Smooth muscle cell (in vitro differentiated cells): ENCODE results near the gene CNGA2. TPM values are rescaled to one million over a fixed set of nuclear protein-coding genes. Genes with fewer than 3 reads are reported as not detected.

Source experiments
- DNase-seq: peaks from one replicate; lab custom pipeline; 2025; ENCODE audit not compliant: unreplicated experiment; lab: John Stamatoyannopoulos, UW
- H2AFZ ChIP-seq: fragments of 200-600 bp; sonication (generic); 2 replicates; pipeline ENCODE4 v1.6.0; 2016; ENCODE audit warnings: antibody characterized with exemption, low read depth, mild to moderate bottlenecking
- H3F3A ChIP-seq: fragments of 200-600 bp; sonication (generic); 2 replicates; pipeline ENCODE4 v1.6.0; 2017; ENCODE audit warnings: antibody characterized with exemption, low read depth
- H3K27ac ChIP-seq: fragments of 200-600 bp; sonication (generic); 2 replicates; pipeline ENCODE4 v1.5.1; 2016; ENCODE audit warnings: low read depth, mild to moderate bottlenecking
- H3K27me3 ChIP-seq: fragments of 200-600 bp; sonication (generic); 2 replicates; pipeline ENCODE4 v1.6.1; 2016; ENCODE audit warnings: low read depth, mild to moderate bottlenecking
- H3K36me3 ChIP-seq: fragments of 200-600 bp; sonication (generic); 2 replicates; pipeline ENCODE4 v1.5.1; 2016; ENCODE audit warnings: low read depth
- H3K4me1 ChIP-seq: fragments of 200-600 bp; sonication (generic); 2 replicates; pipeline ENCODE4 v1.5.1; 2016; ENCODE audit warnings: low read depth
- H3K4me2 ChIP-seq: fragments of 200-600 bp; sonication (generic); 2 replicates; pipeline ENCODE4 v1.6.0; 2016; ENCODE audit warnings: mild to moderate bottlenecking
- H3K4me3 ChIP-seq: fragments of 200-600 bp; sonication (generic); 2 replicates; pipeline ENCODE4 v1.5.1; 2016; ENCODE audit warnings: mild to moderate bottlenecking
- H3K79me2 ChIP-seq: fragments of 200-600 bp; sonication (generic); 2 replicates; pipeline ENCODE4 v1.6.0; 2016; ENCODE audit warnings: low read depth, mild to moderate bottlenecking
- H3K9ac ChIP-seq: fragments of 200-600 bp; sonication (generic); 2 replicates; pipeline ENCODE4 v1.6.0; 2016; ENCODE audit warnings: low read depth
- H3K9me3 ChIP-seq: fragments of 200-600 bp; sonication (generic); replicated peaks from 2 replicates; pipeline ENCODE4 v1.5.1; 2016; ENCODE audit warnings: low read depth
- H4K20me1 ChIP-seq: fragments of 200-600 bp; sonication (generic); 2 replicates; pipeline ENCODE4 v1.6.0; 2016; ENCODE audit warnings: low read depth
- CTCF ChIP-seq: fragments of 200-600 bp; sonication (generic); IDR thresholded peaks from 2 replicates; pipeline ENCODE4 v1.5.1; 2017; ENCODE audit warnings: borderline replicate concordance, mild to moderate bottlenecking, antibody characterized with exemption; ENCODE audit not compliant: insufficient read depth, poor library complexity, severe bottlenecking
- WGBS: methylation state at CpG from one replicate; pipeline ENCODE4 v1.1.7; 2016; ENCODE audit warnings: low lambda C conversion rate; 5-methylcytosine and 5-hydroxymethylcytosine counted together
- polyA plus RNA-seq: library from polyadenylated mRNA; unstranded; fragments of >200 nt; fragmentation: Nextera tagmentation; extraction: Ambion mirVana; gene quantifications from 2 replicates; pipeline ENCODE4 v1.2.1, GENCODE V29; 2016
- total RNA-seq: library from RNA; depleted of rRNA; stranded (reverse); fragments of >200 nt; gene quantifications from 2 replicates; pipeline ENCODE4 v1.2.3, GENCODE V29; 2014

Gene CNGA2
- total RNA-seq (not detected in 2 replicates), polyA plus RNA-seq (not detected in 2 replicates)

- H3K27ac ChIP-seq = no peak within 1 kb of the TSS
- no peak within 1 kb of the TSS for H3K4me3 ChIP-seq
- no peaks in the 10 kb centered on the region for H3K36me3 ChIP-seq
- H3K9me3 ChIP-seq = no peaks in the 10 kb centered on the region
- H3K4me1 ChIP-seq = no peaks in the 10 kb centered on the region
- DNase-seq = no peak
- H3F3A ChIP-seq = no peaks in the 10 kb centered on the region
- H3K4me2 ChIP-seq = no peak within 1 kb of the TSS
- H2AFZ ChIP-seq = no peak within 1 kb of the TSS
- H3K79me2 ChIP-seq = no peaks in the 10 kb centered on the region
- WGBS = 62% methylated on average over 4 of the region's 4 CpGs
- no peak within 1 kb of the TSS for H3K9ac ChIP-seq
- no peak for TF ChIP-seq CTCF
- H4K20me1 ChIP-seq = no peaks in the 10 kb centered on the region
- H3K27me3 ChIP-seq = peaks cover 4% of the 10 kb centered on the region
Observed at GRCh38 chrX:151734446-151734845, at the start of gene CNGA2. TSS of gene CNGA2 (plus strand) at chrX:151734746. CDS start at chrX:151738484, 3,738 bp downstream.

GRCh38 chrX:151687635-151688034, 46.9 kb upstream of the CNGA2 start:
- Histone ChIP-seq H3K4me1 (no peaks in the 10 kb centered on the region), H3K36me3 (no peaks in the 10 kb centered on the region), H3K27ac (no peak overlapping the region), H3K9ac (no peak overlapping the region), H3K9me3 (no peaks in the 10 kb centered on the region), H3K4me3 (no peak overlapping the region), H2AFZ (no peak overlapping the region), H3K4me2 (no peak overlapping the region), H3K79me2 (no peaks in the 10 kb centered on the region), H3F3A (no peaks in the 10 kb centered on the region), H3K27me3 (no peaks in the 10 kb centered on the region), H4K20me1 (no peaks in the 10 kb centered on the region)
- no peak for TF ChIP-seq CTCF
- no peak for DNase-seq

GRCh38 chrX:151688695-151689094, 45.9 kb upstream of the CNGA2 start:
- Histone ChIP-seq H4K20me1 (no peaks in the 10 kb centered on the region), H3K36me3 (no peaks in the 10 kb centered on the region), H3K4me1 (no peaks in the 10 kb centered on the region), H3K4me3 (no peak overlapping the region), H3K79me2 (no peaks in the 10 kb centered on the region), H3K27me3 (no peaks in the 10 kb centered on the region), H3F3A (no peaks in the 10 kb centered on the region), H3K27ac (no peak overlapping the region), H3K9ac (no peak overlapping the region), H3K9me3 (no peaks in the 10 kb centered on the region), H2AFZ (no peak overlapping the region), H3K4me2 (no peak overlapping the region)
- DNase-seq = no peak
- no peak for TF ChIP-seq CTCF

GRCh38 chrX:151692825-151693224, 41.7 kb upstream of the CNGA2 start:
- H4K20me1 ChIP-seq = no peaks in the 10 kb centered on the region
- no peak overlapping the region for H3K4me3 ChIP-seq
- H3K4me1 ChIP-seq = no peaks in the 10 kb centered on the region
- H3K27ac ChIP-seq = no peak overlapping the region
- H3K27me3 ChIP-seq = peaks cover 6% of the 10 kb centered on the region
- H3K79me2 ChIP-seq = no peaks in the 10 kb centered on the region
- WGBS = 84% methylated on average over 6 of the region's 6 CpGs
- TF ChIP-seq CTCF = no peak
- H2AFZ ChIP-seq = no peak overlapping the region
- H3F3A ChIP-seq = no peaks in the 10 kb centered on the region
- no peaks in the 10 kb centered on the region for H3K36me3 ChIP-seq
- DNase-seq = no peak
- no peak overlapping the region for H3K9ac ChIP-seq
- no peak overlapping the region for H3K4me2 ChIP-seq
- no peaks in the 10 kb centered on the region for H3K9me3 ChIP-seq
